ENCODE data around the gene SFXN2.

- TF ChIP-seq CTCF (conservative IDR thresholded peaks at IDR 0.05), result no peak
- no peak for TF ChIP-seq EZH2 (IDR thresholded peaks at IDR 0.05; ENCODE audit: low read depth)
These were observed 71.4 kb downstream of the SFXN2 start for GRCh38 chr10:102785818-102786217.

Measured in PC-9 (cell line).